Brain microvascular endothelial cell (primary cell): ENCODE results near the gene CKAP5.

Source experiments
- DNase-seq: peaks from one replicate; pipeline ENCODE4 v3.0.0-alpha.2; 2020
- H3K27ac ChIP-seq: fragments of 250-450 bp; sonication (Bioruptor Pico); 2 replicates; pipeline ENCODE4 v1.5.1; 2020; ENCODE audit warnings: mild to moderate bottlenecking, moderate library complexity
- H3K27me3 ChIP-seq: fragments of 250-450 bp; sonication (Bioruptor Pico); replicated peaks from 2 replicates; pipeline ENCODE4 v1.5.1; 2020; ENCODE audit warnings: mild to moderate bottlenecking
- H3K36me3 ChIP-seq: fragments of 250-450 bp; sonication (Bioruptor Pico); replicated peaks from 2 replicates; pipeline ENCODE4 v1.5.1; 2020; ENCODE audit warnings: mild to moderate bottlenecking
- H3K4me3 ChIP-seq: 2 replicates; pipeline ENCODE4 v1.5.1; 2011; ENCODE audit warnings: low read depth, mild to moderate bottlenecking, control low read depth, low read length, moderate library complexity
- CTCF ChIP-seq: IDR thresholded peaks from 2 replicates; pipeline ENCODE4 v1.5.1; 2011; ENCODE audit warnings: low read depth, mild to moderate bottlenecking, moderate library complexity, low read length, control low read depth, inconsistent platforms; ENCODE audit errors: missing control alignments
- in situ Hi-C: cut with HindIII; loops from 2 replicates; pipeline ENCODE4 v1.10.0; 2017; ENCODE audit warnings: low sequenced_read_pairs, low pct_ligation_motif_present

CKAP5 gene

DNA sequence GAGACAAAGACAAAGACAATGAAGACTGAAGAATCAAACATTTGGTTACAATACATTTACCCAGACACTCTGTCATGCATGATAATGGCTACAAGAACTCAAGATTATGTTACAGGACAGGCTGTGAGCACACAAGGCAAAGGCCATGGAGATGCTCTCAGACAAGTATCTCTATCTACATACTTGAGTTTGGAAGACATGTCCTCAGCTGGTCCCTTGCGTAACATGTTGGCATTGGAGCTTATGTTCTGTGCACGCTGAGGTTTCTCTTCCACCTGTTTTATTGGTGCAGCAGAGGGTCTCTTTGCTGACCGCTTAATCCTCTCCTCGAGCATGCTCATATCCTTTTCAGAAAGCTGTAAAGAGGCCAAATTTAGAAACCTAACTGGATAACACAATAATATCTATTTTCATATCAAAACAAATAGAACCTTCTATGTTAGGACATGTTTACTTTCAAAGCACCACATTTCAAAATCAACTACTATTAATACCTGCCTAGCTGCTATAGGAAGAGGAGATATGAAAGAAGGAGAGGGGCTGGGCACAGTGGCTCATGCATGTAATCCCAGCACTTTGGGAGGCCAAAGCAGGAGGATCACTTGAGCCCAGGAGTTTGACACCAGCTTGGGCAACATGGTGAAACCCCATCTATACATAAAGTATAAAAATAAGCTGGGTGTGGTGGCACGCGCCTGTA, 85.5 kb downstream of the CKAP5 start:
- Histone ChIP-seq H3K36me3 (peaks cover 73% of the 10 kb centered on the region), H3K27ac (no peak overlapping the region), H3K27me3 (no peaks in the 10 kb centered on the region), H3K4me3 (no peak overlapping the region)
- in situ Hi-C loops: no loop called here
- TF ChIP-seq CTCF: no peak
- DNase-seq: no peak

GRCh38 chr11:46759196-46759595, 86.9 kb downstream of the CKAP5 start:
- Histone ChIP-seq H3K4me3 (no peak overlapping the region), H3K36me3 (peaks cover 78% of the 10 kb centered on the region), H3K27ac (no peak overlapping the region), H3K27me3 (no peaks in the 10 kb centered on the region)
- no peak for DNase-seq
- in situ Hi-C loops: no loop called here
- no peak for TF ChIP-seq CTCF

GRCh38 chr11:46755962-46756361, 90.1 kb downstream of the CKAP5 start:
- in situ Hi-C loops: no loop called here
- DNase-seq: no peak

GRCh38 chr11:46747150-46747549, 98.9 kb downstream of the CKAP5 start:
- in situ Hi-C loops: no loop called here
- H3K4me3 ChIP-seq: no peak overlapping the region
- DNase-seq: no peak
- H3K27ac ChIP-seq: no peak overlapping the region
- no peak for TF ChIP-seq CTCF
- peaks cover 68% of the 10 kb centered on the region for H3K36me3 ChIP-seq
- H3K27me3 ChIP-seq: no peaks in the 10 kb centered on the region

More at GRCh38 chr11:46755962-46756361, 90.1 kb downstream of the CKAP5 start:
- Histone ChIP-seq H3K27me3 (no peaks in the 10 kb centered on the region), H3K27ac (no peak overlapping the region), H3K36me3 (peaks cover 65% of the 10 kb centered on the region), H3K4me3 (no peak overlapping the region)
- no peak for TF ChIP-seq CTCF

DNA sequence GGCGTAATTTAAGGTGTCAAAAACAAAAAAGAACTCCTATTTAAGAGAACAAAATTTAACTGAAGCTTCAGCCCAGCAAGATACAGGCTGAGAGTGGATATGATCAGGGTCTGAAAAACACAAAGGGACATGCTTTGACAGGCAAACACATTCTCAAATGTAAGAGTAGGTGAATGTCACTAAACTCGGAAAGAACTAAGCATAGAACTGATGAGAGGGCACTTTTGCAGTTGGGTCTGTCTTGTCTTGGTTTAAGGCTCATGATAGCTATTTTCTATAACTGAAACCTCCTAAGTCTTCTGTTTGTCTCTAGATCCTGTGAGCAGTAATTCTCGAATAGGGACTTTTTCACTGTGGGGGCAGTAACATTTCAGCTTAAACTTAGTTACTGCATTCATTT, 100.1 kb downstream of the CKAP5 start:
- no peak for DNase-seq
- TF ChIP-seq CTCF: no peak
- Histone ChIP-seq H3K4me3 (no peak overlapping the region), H3K27ac (no peak overlapping the region), H3K36me3 (peaks cover 69% of the 10 kb centered on the region), H3K27me3 (no peaks in the 10 kb centered on the region)
- in situ Hi-C loops: no loop called here

- no peak overlapping the region for H3K27ac ChIP-seq
- H3K27me3 ChIP-seq: no peaks in the 10 kb centered on the region
- in situ Hi-C loops: no loop called here
- no peak overlapping the region for H3K4me3 ChIP-seq
- no peak for TF ChIP-seq CTCF
- peaks cover 65% of the 10 kb centered on the region for H3K36me3 ChIP-seq
- DNase-seq: no peak
Measured at GRCh38 chr11:46745328-46745727, 100.8 kb downstream of the CKAP5 start.
